Measurements from ENCODE around the gene EIF1.

EIF1 gene

DNA sequence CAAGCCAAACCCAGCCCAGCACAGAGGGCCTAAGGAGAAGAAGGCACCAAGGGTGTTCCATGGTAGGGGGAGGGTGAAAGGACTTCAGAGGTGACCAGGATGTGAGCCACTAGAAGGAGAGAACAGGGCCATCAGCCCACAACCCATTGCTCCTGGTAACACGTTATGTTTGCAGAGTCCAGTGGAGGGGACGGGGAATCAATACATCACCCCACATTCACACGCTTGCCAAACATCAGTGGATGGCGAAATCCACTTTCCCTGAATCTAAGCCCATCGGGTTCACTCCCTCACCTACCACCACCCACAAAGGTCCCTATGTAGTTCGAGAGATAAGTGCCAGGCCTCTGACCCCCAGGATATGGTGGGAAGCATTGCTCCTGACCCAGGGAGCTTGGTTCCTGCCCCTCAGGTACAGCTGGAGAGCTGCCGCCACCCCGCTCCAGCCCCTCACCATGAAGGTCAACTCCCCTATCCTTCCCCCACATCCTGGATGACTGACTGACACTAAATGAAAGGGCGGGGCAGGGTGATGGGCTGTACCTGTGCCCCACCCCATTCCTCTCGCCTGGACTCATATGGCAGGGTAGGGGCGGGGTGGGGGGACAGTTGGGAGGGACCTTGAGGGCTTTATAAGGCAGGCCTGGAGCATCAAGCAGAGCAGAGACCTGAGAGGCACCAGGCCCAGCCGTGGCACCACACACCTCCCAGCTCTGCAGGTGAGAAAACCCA, 23.1 kb downstream of the EIF1 start, which contains the start of gene GAST:
TSS of gene GAST (plus strand) at position 663 of the 732 bp plus-strand sequence. CDS start 3,106 bp downstream, outside the sequence.
- no peaks in the 10 kb centered on the region for H3K4me1 ChIP-seq (ENCODE audit: control insufficient read depth, insufficient read depth, low read length, unreplicated experiment)
- 0 out of 2 replicates have a peak, but pooled peaks cover 5% of the 10 kb centered on the region for H3K27me3 ChIP-seq (ENCODE audit: insufficient read depth, low read length)
- no peak within 1 kb of the TSS for H3K4me3 ChIP-seq (ENCODE audit: low read depth, low read length)
- H3K27ac ChIP-seq (ENCODE audit: low read depth, low read length) = no peak within 1 kb of the TSS
- no peak within 1 kb of the TSS for H2AFZ ChIP-seq (ENCODE audit: low read length, unreplicated experiment)
- H3K36me3 ChIP-seq (ENCODE audit: insufficient read depth, low read length) = no peaks in the 10 kb centered on the region
- H3K79me2 ChIP-seq (ENCODE audit: control insufficient read depth, insufficient read depth, low read length, unreplicated experiment) = no peaks in the 10 kb centered on the region

GRCh38 chr17:41717408-41718286, 29.0 kb downstream of the EIF1 start:
- Histone ChIP-seq H3K27me3 (ENCODE audit: insufficient read depth, low read length) (no peaks in the 10 kb centered on the region), H3K4me1 (ENCODE audit: control insufficient read depth, insufficient read depth, low read length, unreplicated experiment) (no peaks in the 10 kb centered on the region), H3K36me3 (ENCODE audit: insufficient read depth, low read length) (no peaks in the 10 kb centered on the region), H2AFZ (ENCODE audit: low read length, unreplicated experiment) (no peak overlapping the region), H3K27ac (ENCODE audit: low read depth, low read length) (no peak overlapping the region), H3K4me3 (ENCODE audit: low read depth, low read length) (no peak overlapping the region), H3K79me2 (ENCODE audit: control insufficient read depth, insufficient read depth, low read length, unreplicated experiment) (no peaks in the 10 kb centered on the region)

GRCh38 chr17:41718287-41718645, 29.6 kb downstream of the EIF1 start:
- H3K4me3 ChIP-seq (ENCODE audit: low read depth, low read length) = no peak overlapping the region
- no peaks in the 10 kb centered on the region for H3K36me3 ChIP-seq (ENCODE audit: insufficient read depth, low read length)
- H3K79me2 ChIP-seq (ENCODE audit: control insufficient read depth, insufficient read depth, low read length, unreplicated experiment) = no peaks in the 10 kb centered on the region
- no peaks in the 10 kb centered on the region for H3K4me1 ChIP-seq (ENCODE audit: control insufficient read depth, insufficient read depth, low read length, unreplicated experiment)
- no peak overlapping the region for H3K27ac ChIP-seq (ENCODE audit: low read depth, low read length)
- no peak overlapping the region for H2AFZ ChIP-seq (ENCODE audit: low read length, unreplicated experiment)
- no peaks in the 10 kb centered on the region for H3K27me3 ChIP-seq (ENCODE audit: insufficient read depth, low read length)

- Histone ChIP-seq H3K27me3 (ENCODE audit: insufficient read depth, low read length) (no peaks in the 10 kb centered on the region), H3K36me3 (ENCODE audit: insufficient read depth, low read length) (no peaks in the 10 kb centered on the region), H2AFZ (ENCODE audit: low read length, unreplicated experiment) (no peak overlapping the region)
Measured at GRCh38 chr17:41722231-41722630, 33.5 kb downstream of the EIF1 start.

GRCh38 chr17:41723801-41724475, 35.3 kb downstream of the EIF1 start:
- Histone ChIP-seq H3K4me1 (ENCODE audit: control insufficient read depth, insufficient read depth, low read length, unreplicated experiment) (no peaks in the 10 kb centered on the region), H3K79me2 (ENCODE audit: control insufficient read depth, insufficient read depth, low read length, unreplicated experiment) (no peaks in the 10 kb centered on the region), H2AFZ (ENCODE audit: low read length, unreplicated experiment) (no peak overlapping the region)

More at GRCh38 chr17:41722231-41722630, 33.5 kb downstream of the EIF1 start:
- no peaks in the 10 kb centered on the region for H3K4me1 ChIP-seq (ENCODE audit: control insufficient read depth, insufficient read depth, low read length, unreplicated experiment)
- no peak overlapping the region for H3K27ac ChIP-seq (ENCODE audit: low read depth, low read length)
- H3K79me2 ChIP-seq (ENCODE audit: control insufficient read depth, insufficient read depth, low read length, unreplicated experiment) = no peaks in the 10 kb centered on the region
- H3K4me3 ChIP-seq (ENCODE audit: low read depth, low read length) = no peak overlapping the region

GRCh38 chr17:41724476-41725050, 35.9 kb downstream of the EIF1 start:
- H3K4me3 ChIP-seq (ENCODE audit: low read depth, low read length) = no peak overlapping the region
- H3K36me3 ChIP-seq (ENCODE audit: insufficient read depth, low read length) = no peaks in the 10 kb centered on the region
- no peaks in the 10 kb centered on the region for H3K4me1 ChIP-seq (ENCODE audit: control insufficient read depth, insufficient read depth, low read length, unreplicated experiment)
- no peaks in the 10 kb centered on the region for H3K27me3 ChIP-seq (ENCODE audit: insufficient read depth, low read length)
- H3K27ac ChIP-seq (ENCODE audit: low read depth, low read length) = no peak overlapping the region
- H3K79me2 ChIP-seq (ENCODE audit: control insufficient read depth, insufficient read depth, low read length, unreplicated experiment) = no peaks in the 10 kb centered on the region
- no peak overlapping the region for H2AFZ ChIP-seq (ENCODE audit: low read length, unreplicated experiment)

More at GRCh38 chr17:41723801-41724475, 35.3 kb downstream of the EIF1 start:
- no peaks in the 10 kb centered on the region for H3K27me3 ChIP-seq (ENCODE audit: insufficient read depth, low read length)
- no peak overlapping the region for H3K27ac ChIP-seq (ENCODE audit: low read depth, low read length)
- H3K36me3 ChIP-seq (ENCODE audit: insufficient read depth, low read length) = no peaks in the 10 kb centered on the region
- no peak overlapping the region for H3K4me3 ChIP-seq (ENCODE audit: low read depth, low read length)

DNA sequence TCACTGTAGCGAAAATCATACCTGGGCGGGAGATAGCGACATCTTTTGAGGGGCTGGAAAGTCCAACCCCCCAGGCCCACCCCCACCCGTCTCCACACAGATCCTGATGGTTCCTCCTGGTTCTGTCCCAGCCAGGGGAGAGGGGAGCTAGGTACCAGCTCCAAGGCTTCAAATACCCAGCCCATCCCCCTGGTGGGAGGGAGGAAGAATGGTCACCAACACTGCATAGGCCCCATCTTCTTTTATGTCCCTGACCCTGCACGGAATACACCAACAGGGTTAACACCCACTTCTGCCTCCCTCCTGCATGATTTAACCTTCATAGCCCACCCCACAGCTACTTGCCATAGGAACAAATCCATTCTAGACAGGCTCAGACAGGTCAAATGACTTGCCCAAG, 36.4 kb downstream of the EIF1 start:
- Histone ChIP-seq H3K4me1 (ENCODE audit: control insufficient read depth, insufficient read depth, low read length, unreplicated experiment) (no peaks in the 10 kb centered on the region), H3K36me3 (ENCODE audit: insufficient read depth, low read length) (no peaks in the 10 kb centered on the region), H3K79me2 (ENCODE audit: control insufficient read depth, insufficient read depth, low read length, unreplicated experiment) (no peaks in the 10 kb centered on the region), H3K27ac (ENCODE audit: low read depth, low read length) (no peak overlapping the region), H3K27me3 (ENCODE audit: insufficient read depth, low read length) (peaks cover under 1% of the 10 kb centered on the region; the same call in 1 of the 2 replicates), H3K4me3 (ENCODE audit: low read depth, low read length) (no peak overlapping the region), H2AFZ (ENCODE audit: low read length, unreplicated experiment) (no peak overlapping the region)

GRCh38 chr17:41728056-41728455, 39.4 kb downstream of the EIF1 start:
- peaks cover 28% of the 10 kb centered on the region for H3K27me3 ChIP-seq (ENCODE audit: insufficient read depth, low read length)
- no peak overlapping the region for H3K27ac ChIP-seq (ENCODE audit: low read depth, low read length)
- no peaks in the 10 kb centered on the region for H3K36me3 ChIP-seq (ENCODE audit: insufficient read depth, low read length)
- H3K4me3 ChIP-seq (ENCODE audit: low read depth, low read length) = no peak overlapping the region
- H3K4me1 ChIP-seq (ENCODE audit: control insufficient read depth, insufficient read depth, low read length, unreplicated experiment) = no peaks in the 10 kb centered on the region
- no peaks in the 10 kb centered on the region for H3K79me2 ChIP-seq (ENCODE audit: control insufficient read depth, insufficient read depth, low read length, unreplicated experiment)
- no peak overlapping the region for H2AFZ ChIP-seq (ENCODE audit: low read length, unreplicated experiment)

- H2AFZ ChIP-seq (ENCODE audit: low read length, unreplicated experiment) = no peak overlapping the region
- no peaks in the 10 kb centered on the region for H3K36me3 ChIP-seq (ENCODE audit: insufficient read depth, low read length)
- H3K4me1 ChIP-seq (ENCODE audit: control insufficient read depth, insufficient read depth, low read length, unreplicated experiment) = no peaks in the 10 kb centered on the region
- peaks cover 51% of the 10 kb centered on the region for H3K27me3 ChIP-seq (ENCODE audit: insufficient read depth, low read length)
- no peak overlapping the region for H3K27ac ChIP-seq (ENCODE audit: low read depth, low read length)
- H3K4me3 ChIP-seq (ENCODE audit: low read depth, low read length) = no peak overlapping the region
- H3K79me2 ChIP-seq (ENCODE audit: control insufficient read depth, insufficient read depth, low read length, unreplicated experiment) = no peaks in the 10 kb centered on the region
Measured at GRCh38 chr17:41730479-41730878, 41.8 kb downstream of the EIF1 start.

DNA sequence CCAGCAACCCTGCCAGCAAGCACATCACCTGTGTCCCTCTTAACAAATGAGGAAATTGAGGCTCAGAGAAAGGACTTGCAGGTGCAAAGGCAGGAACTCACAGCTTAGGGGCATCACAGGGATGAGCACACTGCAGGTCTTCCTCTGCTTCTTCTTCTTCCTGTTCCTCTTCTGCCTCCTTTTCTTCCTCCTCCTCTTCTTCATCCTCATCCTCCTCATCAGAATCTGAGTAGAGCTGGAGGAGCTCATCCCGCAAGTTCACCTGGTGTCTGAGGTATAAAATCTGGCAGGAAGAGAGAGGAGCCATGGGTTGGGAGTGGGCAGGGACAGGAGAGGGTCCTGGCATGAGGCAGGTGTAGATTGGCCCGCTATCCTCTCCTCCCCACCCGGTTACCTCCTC, 43.2 kb downstream of the EIF1 start:
- Histone ChIP-seq H3K79me2 (ENCODE audit: control insufficient read depth, insufficient read depth, low read length, unreplicated experiment) (no peaks in the 10 kb centered on the region), H3K27me3 (ENCODE audit: insufficient read depth, low read length) (peaks cover 62% of the 10 kb centered on the region), H2AFZ (ENCODE audit: low read length, unreplicated experiment) (no peak overlapping the region), H3K27ac (ENCODE audit: low read depth, low read length) (no peak overlapping the region), H3K4me1 (ENCODE audit: control insufficient read depth, insufficient read depth, low read length, unreplicated experiment) (no peaks in the 10 kb centered on the region), H3K4me3 (ENCODE audit: low read depth, low read length) (no peak overlapping the region), H3K36me3 (ENCODE audit: insufficient read depth, low read length) (no peaks in the 10 kb centered on the region)
